GM12801 (cell line): ENCODE data around the gene HDAC10.

Experiments
- CTCF ChIP-seq: IDR thresholded peaks from one replicate; pipeline ENCODE4 v1.5.1; 2011; ENCODE audit warnings: control low read depth; ENCODE audit not compliant: insufficient read length; ENCODE audit errors: extremely low read depth

The HDAC10 gene

GRCh38 chr22:50282361-50283155 lies 31.5 kb upstream of the HDAC10 start:
- TF ChIP-seq CTCF: no peak

- TF ChIP-seq CTCF: no peak
These were observed 30.9 kb upstream of the HDAC10 start for GRCh38 chr22:50281957-50282356.

- TF ChIP-seq CTCF: no peak
These were observed 30.3 kb upstream of the HDAC10 start for GRCh38 chr22:50281384-50281760.

GRCh38 chr22:50280708-50281383 lies 29.8 kb upstream of the HDAC10 start:
- no peak for TF ChIP-seq CTCF

DNA sequence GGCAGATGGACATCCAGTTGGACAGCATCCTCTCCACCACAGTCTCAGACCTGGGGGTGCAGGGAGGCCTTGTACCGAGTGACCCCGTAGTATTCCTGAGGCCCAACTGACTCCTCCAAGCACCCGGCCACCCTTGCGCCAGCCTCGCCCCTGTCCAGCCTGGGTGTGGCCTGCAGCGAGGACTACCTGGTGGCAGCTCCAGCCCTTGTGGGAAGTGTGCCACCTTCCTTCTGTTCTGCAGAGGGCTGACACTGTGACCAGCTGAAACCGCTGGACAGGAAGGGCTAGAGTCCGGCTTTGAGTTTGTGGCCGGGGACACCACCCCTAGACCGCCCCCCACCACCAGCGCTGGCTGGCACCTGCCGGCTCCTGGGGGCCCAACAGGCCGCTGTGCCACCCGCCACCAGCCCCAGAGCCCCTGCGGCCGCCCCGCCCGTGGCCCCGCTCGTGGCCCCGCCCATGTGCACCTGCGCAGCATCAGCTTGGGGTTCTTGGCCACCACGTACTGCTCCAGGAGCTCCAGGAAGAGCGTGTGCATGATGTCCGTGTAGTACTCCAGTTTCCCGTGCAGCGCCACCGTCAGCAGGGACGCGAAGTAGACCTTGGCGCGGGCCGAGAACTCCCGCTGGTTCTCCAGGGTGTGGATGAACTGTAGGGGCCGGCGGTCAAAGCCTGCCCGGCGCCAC lies 29.1 kb upstream of the HDAC10 start:
- no peak for TF ChIP-seq CTCF

DNA sequence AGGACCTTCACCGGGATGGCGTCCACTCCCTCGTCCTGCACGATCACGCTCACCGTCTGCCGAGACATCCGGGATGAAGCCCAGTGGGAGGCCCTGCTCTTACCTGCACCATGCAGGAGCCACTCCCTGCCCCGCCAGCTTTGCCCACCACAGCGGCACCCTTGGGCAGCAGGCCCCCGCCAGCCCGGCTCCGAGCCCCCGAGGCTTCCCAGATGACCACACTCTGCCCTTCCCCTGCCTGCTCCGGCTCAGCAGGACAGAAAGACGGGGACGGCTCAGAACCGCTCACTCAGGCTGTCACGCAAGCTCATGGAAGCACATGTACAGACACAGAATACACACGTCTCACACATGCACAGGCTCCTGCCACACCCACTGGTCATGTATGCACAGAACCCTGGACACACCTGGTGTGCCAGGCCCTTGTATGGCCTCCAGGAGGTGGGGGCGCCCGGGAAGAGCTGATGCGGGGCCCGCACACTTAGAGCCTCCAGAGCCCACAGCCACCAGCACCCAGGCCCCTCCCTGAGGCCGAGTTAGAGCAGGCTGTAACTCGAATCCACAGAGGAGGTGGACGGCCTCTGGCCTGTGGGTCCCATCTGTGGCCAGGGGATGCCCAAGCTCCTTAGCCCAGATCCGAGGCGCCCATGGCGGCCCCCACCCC lies 28.0 kb upstream of the HDAC10 start:
- TF ChIP-seq CTCF: no peak

- no peak for TF ChIP-seq CTCF
These were observed 27.4 kb upstream of the HDAC10 start for GRCh38 chr22:50278461-50278860.
